ENCODE data around the gene NUB1.

The NUB1 gene

GRCh38 chr7:151389768-151390597, 48.4 kb downstream of the NUB1 start:
- no peak for DNase-seq (ENCODE audit: low read depth)

GRCh38 chr7:151390598-151391357, 49.2 kb downstream of the NUB1 start:
- no peak for DNase-seq (ENCODE audit: low read depth)

GRCh38 chr7:151391358-151391730, 49.7 kb downstream of the NUB1 start:
- no peak for DNase-seq (ENCODE audit: low read depth)

- DNase-seq (ENCODE audit: low read depth): no peak
These were observed 50.4 kb downstream of the NUB1 start for GRCh38 chr7:151392002-151392401.

- DNase-seq (ENCODE audit: low read depth): no peak
These were observed 50.8 kb downstream of the NUB1 start for GRCh38 chr7:151392426-151392825.

GRCh38 chr7:151393031-151393977, 51.7 kb downstream of the NUB1 start:
- DNase-seq (ENCODE audit: low read depth): no peak

- no peak for DNase-seq (ENCODE audit: low read depth)
These were observed 52.7 kb downstream of the NUB1 start for GRCh38 chr7:151394076-151395035.

GRCh38 chr7:151395036-151395367, 53.4 kb downstream of the NUB1 start:
- DNase-seq (ENCODE audit: low read depth): no peak

- no peak for DNase-seq (ENCODE audit: low read depth)
These were observed 54.8 kb downstream of the NUB1 start for GRCh38 chr7:151396328-151396970.

GRCh38 chr7:151397026-151397425, 55.4 kb downstream of the NUB1 start:
- no peak for DNase-seq (ENCODE audit: low read depth)

GRCh38 chr7:151398446-151399304, 57.1 kb downstream of the NUB1 start:
- no peak for DNase-seq (ENCODE audit: low read depth)

- DNase-seq (ENCODE audit: low read depth): no peak
These were observed 57.6 kb downstream of the NUB1 start for GRCh38 chr7:151399305-151399601.

- no peak for DNase-seq (ENCODE audit: low read depth)
These were observed 58.3 kb downstream of the NUB1 start for GRCh38 chr7:151399906-151400305.

GRCh38 chr7:151400626-151401315, 59.2 kb downstream of the NUB1 start:
- DNase-seq (ENCODE audit: low read depth): no peak

GRCh38 chr7:151402029-151402835, 60.6 kb downstream of the NUB1 start:
- no peak for DNase-seq (ENCODE audit: low read depth)

- no peak for DNase-seq (ENCODE audit: low read depth)
These were observed 62.2 kb downstream of the NUB1 start for GRCh38 chr7:151403764-151404163.

- DNase-seq (ENCODE audit: low read depth): no peak
These were observed 62.8 kb downstream of the NUB1 start for GRCh38 chr7:151404216-151405011.

- no peak for DNase-seq (ENCODE audit: low read depth)
These were observed 63.4 kb downstream of the NUB1 start for GRCh38 chr7:151405056-151405455.

All from stimulated activated CD8-positive, alpha-beta memory T cell treated with anti-CD3 and anti-CD28 coated beads, Interleukin-15, amount 100 ng/mL, for 24 hours (primary cell).